Esophagus muscularis mucosa (tissue), 4 donors: ENCODE data around the gene ABCC10. TPM values are rescaled to one million over a fixed set of nuclear protein-coding genes. Genes with fewer than 3 reads are reported as not detected.
A peak's percentile ranks its signal among the peaks of the same experiment; 100 is the strongest.
"Not testable (repeated sequence)": the region's sequence is repeated elsewhere in the genome, so short reads cannot be mapped to it uniquely, and the experiment has no call there.

Experiments
- DNase-seq: peaks from one replicate; pipeline ENCODE4 v3.0.0-alpha.2; 2017; ENCODE audit errors: extremely low spot score
- H3K27ac ChIP-seq, 4 donors: fragments of 200-600 bp; sonication (generic); replicated peaks in 1 of 4; 1 replicate in 3 of 4; 2 replicates in 1 of 4; pipeline ENCODE4 v1.5.1; 2016 to 2019; ENCODE audit warnings: mild to moderate bottlenecking in 1 of 4
- H3K27me3 ChIP-seq, 4 donors: fragments of 200-600 bp; sonication (generic); one replicate each; pipeline versions ENCODE4 v1.5.1 to v1.6.0; 2016 to 2019
- H3K36me3 ChIP-seq, 4 donors: fragments of 200-600 bp; sonication (generic); one replicate each; pipeline ENCODE4 v1.5.1; 2016 to 2019
- H3K4me1 ChIP-seq, 4 donors: fragments of 200-600 bp; sonication (generic); one replicate each; pipeline ENCODE4 v1.5.1; 2016 to 2019
- H3K4me3 ChIP-seq, 4 donors: fragments of 200-600 bp; sonication (generic); 1 replicate in 2 of 4; 2 replicates in 2 of 4; pipeline ENCODE4 v1.5.1; 2016 to 2019; ENCODE audit warnings: mild to moderate bottlenecking in 4 of 4, moderate library complexity in 1 of 4
- H3K9me3 ChIP-seq, 4 donors: fragments of 200-600 bp; sonication (generic); 1 replicate in 3 of 4; 2 replicates in 1 of 4; pipeline ENCODE4 v1.5.1; 2016 to 2019
- EP300 ChIP-seq: sonication (generic); formaldehyde crosslinking; IDR thresholded peaks from one replicate; pipeline ENCODE4 v1.6.1; 2017; ENCODE audit warnings: antibody characterized with exemption
- POLR2A ChIP-seq: fragments of 450-650 bp; IDR thresholded peaks from one replicate; pipeline ENCODE4 v1.6.1; 2017; ENCODE audit warnings: antibody characterized with exemption, moderate library complexity, mild to moderate bottlenecking, low read depth
- POLR2AphosphoS5 ChIP-seq, 2 donors: sonication (generic); formaldehyde crosslinking; IDR thresholded peaks; one replicate each; pipeline ENCODE4 v1.6.1; 2017; ENCODE audit warnings: antibody characterized with exemption in 2 of 2
- WGBS: methylation state at CpG from one replicate; pipeline ENCODE4 v1.1.5; 2018; 5-methylcytosine and 5-hydroxymethylcytosine counted together
- intact Hi-C: fragments of 100-400 bp; cut with DNase I; formaldehyde crosslinking; loops from one replicate; pipeline ENCODE4 v1.15.1; 2023
- total RNA-seq, 4 donors: library from RNA; depleted of rRNA; stranded (reverse); fragments of >200 nt; gene quantifications; one replicate each; pipeline versions ENCODE4 v1.1.0 to v1.2.1, GENCODE V29; 2016
- TF ChIP-seq, protein P1 (sequence below), 3 experiments: fragments of 200-600 bp in 2 of 3; fragments of 450-650 bp in 1 of 3; sonication (generic) in 2 of 3; IDR thresholded peaks; one replicate each; pipeline ENCODE4 v1.5.1; 2017 to 2019; ENCODE audit warnings: antibody characterized with exemption in 3 of 3, mild to moderate bottlenecking in 2 of 3, moderate library complexity in 1 of 3

The ABCC10 gene, protein sequence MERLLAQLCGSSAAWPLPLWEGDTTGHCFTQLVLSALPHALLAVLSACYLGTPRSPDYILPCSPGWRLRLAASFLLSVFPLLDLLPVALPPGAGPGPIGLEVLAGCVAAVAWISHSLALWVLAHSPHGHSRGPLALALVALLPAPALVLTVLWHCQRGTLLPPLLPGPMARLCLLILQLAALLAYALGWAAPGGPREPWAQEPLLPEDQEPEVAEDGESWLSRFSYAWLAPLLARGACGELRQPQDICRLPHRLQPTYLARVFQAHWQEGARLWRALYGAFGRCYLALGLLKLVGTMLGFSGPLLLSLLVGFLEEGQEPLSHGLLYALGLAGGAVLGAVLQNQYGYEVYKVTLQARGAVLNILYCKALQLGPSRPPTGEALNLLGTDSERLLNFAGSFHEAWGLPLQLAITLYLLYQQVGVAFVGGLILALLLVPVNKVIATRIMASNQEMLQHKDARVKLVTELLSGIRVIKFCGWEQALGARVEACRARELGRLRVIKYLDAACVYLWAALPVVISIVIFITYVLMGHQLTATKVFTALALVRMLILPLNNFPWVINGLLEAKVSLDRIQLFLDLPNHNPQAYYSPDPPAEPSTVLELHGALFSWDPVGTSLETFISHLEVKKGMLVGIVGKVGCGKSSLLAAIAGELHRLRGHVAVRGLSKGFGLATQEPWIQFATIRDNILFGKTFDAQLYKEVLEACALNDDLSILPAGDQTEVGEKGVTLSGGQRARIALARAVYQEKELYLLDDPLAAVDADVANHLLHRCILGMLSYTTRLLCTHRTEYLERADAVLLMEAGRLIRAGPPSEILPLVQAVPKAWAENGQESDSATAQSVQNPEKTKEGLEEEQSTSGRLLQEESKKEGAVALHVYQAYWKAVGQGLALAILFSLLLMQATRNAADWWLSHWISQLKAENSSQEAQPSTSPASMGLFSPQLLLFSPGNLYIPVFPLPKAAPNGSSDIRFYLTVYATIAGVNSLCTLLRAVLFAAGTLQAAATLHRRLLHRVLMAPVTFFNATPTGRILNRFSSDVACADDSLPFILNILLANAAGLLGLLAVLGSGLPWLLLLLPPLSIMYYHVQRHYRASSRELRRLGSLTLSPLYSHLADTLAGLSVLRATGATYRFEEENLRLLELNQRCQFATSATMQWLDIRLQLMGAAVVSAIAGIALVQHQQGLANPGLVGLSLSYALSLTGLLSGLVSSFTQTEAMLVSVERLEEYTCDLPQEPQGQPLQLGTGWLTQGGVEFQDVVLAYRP (N-terminal part only)
- total RNA-seq = 10 to 100 TPM in 3 of 4 donors, 1 to 10 TPM in 1; 7.6 to 19.4 (median 12.5) TPM

DNA sequence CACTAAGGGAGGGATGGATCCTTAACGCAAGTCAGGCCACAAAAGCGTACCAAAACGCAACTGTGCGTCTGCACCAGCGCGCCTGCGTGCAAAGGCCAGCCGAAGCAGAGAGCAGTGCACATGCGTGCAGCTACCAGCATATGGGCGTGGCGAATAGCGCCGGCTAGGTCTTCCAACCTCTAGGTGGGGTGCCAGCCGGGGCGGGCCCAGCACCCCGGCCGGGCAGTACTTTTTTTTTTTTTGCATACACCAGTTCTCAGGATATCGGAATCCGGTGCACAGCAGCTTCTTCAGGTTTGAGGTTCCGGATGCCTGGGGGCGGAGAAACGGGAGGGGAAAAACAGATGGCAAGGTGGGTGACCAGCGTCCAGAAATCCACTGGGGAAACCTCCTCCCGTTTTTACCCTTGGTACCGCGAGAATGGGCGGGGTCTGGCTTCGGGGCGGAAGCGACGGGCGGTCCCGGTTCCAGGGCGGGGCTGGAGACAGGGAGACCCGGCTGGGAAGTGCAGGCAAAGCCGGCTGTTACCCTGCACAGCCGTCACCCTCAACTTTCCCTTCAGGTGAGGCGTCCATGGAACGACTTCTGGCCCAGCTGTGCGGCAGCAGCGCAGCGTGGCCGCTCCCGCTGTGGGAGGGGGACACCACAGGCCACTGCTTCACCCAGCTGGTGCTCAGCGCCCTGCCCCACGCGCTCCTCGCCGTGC, at the start of gene ABCC10:
Gene ABCC10 (plus strand): TSS at position 136 of the 706 bp plus-strand sequence. CDS start 438 bp downstream, at position 574.
- Histone ChIP-seq H3K4me3 (peak within 1 kb of the TSS; percentile 77 to 88 (median 85)), H3K9me3 (no peaks in the 10 kb centered on the region), H3K27ac (peak within 1 kb of the TSS; percentile 82 to 92 (median 88)), H3K27me3 (no peaks in the 10 kb centered on the region), H3K36me3 (peaks cover 0 to 15% (median 11%) of the 10 kb centered on the region in 4 donors), H3K4me1 (peaks cover 14 to 35% (median 26%) of the 10 kb centered on the region in 4 donors)
- TF ChIP-seq POLR2A (peak; percentile 4), EP300 (no peak), POLR2AphosphoS5 (IDR thresholded peaks at IDR 0.05) (peak; percentile 77 to 94)
- TF ChIP-seq, protein P1, sequence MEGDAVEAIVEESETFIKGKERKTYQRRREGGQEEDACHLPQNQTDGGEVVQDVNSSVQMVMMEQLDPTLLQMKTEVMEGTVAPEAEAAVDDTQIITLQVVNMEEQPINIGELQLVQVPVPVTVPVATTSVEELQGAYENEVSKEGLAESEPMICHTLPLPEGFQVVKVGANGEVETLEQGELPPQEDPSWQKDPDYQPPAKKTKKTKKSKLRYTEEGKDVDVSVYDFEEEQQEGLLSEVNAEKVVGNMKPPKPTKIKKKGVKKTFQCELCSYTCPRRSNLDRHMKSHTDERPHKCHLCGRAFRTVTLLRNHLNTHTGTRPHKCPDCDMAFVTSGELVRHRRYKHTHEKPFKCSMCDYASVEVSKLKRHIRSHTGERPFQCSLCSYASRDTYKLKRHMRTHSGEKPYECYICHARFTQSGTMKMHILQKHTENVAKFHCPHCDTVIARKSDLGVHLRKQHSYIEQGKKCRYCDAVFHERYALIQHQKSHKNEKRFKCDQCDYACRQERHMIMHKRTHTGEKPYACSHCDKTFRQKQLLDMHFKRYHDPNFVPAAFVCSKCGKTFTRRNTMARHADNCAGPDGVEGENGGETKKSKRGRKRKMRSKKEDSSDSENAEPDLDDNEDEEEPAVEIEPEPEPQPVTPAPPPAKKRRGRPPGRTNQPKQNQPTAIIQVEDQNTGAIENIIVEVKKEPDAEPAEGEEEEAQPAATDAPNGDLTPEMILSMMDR (IDR thresholded peaks at IDR 0.05) = peak; percentile 15 to 46 (median 44)
- peak; percentile 98 for DNase-seq
- intact Hi-C loops = loop anchor here (5.0 kb wide), 1 partner anchor 55 kb away; no protein-coding TSS in a partner anchor
- 3% methylated on average over 22 of the region's 49 CpGs for WGBS

DNA sequence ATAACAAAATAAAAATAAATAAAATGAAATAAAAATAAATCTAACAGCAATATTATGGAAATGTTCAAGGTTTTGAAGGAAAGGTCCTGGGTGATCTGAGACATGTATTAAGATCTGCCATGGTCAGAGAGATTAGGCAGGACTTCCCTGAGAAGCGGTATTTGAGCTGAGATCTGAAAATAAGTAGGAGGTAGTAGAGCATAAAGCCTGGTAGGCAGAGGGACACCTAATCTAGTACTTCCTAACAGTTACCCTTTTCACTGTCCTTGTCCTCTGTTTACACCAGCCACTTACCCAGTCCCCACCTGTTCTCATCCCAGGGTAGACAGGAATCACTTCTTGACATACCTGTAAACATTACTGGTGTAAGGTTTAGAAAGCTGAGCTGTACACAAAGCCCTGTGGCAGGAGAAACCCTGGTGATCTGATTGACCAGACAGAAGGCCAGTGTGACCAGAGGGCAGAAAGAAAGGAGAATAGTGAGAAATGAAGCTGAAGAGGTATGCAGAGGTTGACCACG, 49.6 kb upstream of the ABCC10 start:
- H3K27me3 ChIP-seq = peaks cover 0 to 4% (median 0%) of the 10 kb centered on the region in 4 donors
- DNase-seq = no peak
- H3K4me1 ChIP-seq = no peaks in the 10 kb centered on the region
- no peaks in the 10 kb centered on the region for H3K9me3 ChIP-seq
- 89% methylated on average over 2 of the region's 2 CpGs for WGBS
- TF ChIP-seq POLR2AphosphoS5 (IDR thresholded peaks at IDR 0.05) = no peak
- TF ChIP-seq EP300 = no peak
- no peak for TF ChIP-seq POLR2A
- TF ChIP-seq, protein P1 (IDR thresholded peaks at IDR 0.05) = no peak
- H3K4me3 ChIP-seq = no peak overlapping the region
- no peaks in the 10 kb centered on the region for H3K36me3 ChIP-seq
- no peak overlapping the region for H3K27ac ChIP-seq
- intact Hi-C loops = no loop called here

DNA sequence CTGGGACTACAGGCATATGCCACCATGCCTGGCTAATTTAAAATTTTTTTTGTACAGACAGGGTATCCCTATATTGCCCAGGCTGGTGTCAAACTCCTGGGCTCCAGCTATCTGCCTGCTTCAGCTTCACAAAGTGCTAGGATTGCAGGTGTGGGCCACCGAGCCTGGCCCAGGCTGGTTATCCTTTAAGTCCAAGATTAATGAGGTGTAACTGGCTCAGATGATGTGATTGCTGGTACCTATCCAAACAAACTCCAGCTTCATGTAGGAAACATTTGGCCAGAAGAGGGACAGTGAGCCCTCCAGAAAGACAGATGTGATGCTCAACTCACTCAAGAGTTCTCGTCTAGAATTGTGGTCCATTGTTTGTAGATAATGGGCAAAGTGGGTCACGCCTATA, 48.7 kb upstream of the ABCC10 start:
- Histone ChIP-seq H3K4me3 (no peak overlapping the region), H3K9me3 (no peaks in the 10 kb centered on the region), H3K27ac (no peak overlapping the region), H3K4me1 (no peaks in the 10 kb centered on the region), H3K36me3 (no peaks in the 10 kb centered on the region), H3K27me3 (no peaks in the 10 kb centered on the region)
- intact Hi-C loops = no loop called here
- no peak for DNase-seq
- TF ChIP-seq, protein P1 (IDR thresholded peaks at IDR 0.05) = no peak
- no peak for TF ChIP-seq POLR2A
- no peak for TF ChIP-seq POLR2AphosphoS5 (IDR thresholded peaks at IDR 0.05)
- TF ChIP-seq EP300 = no peak
- 50% methylated on average over 3 of the region's 3 CpGs for WGBS

- DNase-seq, H3K36me3 ChIP-seq, H3K9me3 ChIP-seq, H3K27ac ChIP-seq, H3K4me3 ChIP-seq, H3K27me3 ChIP-seq, H3K4me1 ChIP-seq, intact Hi-C loops: not testable (repeated sequence)
- 89% methylated on average over 9 of the region's 9 CpGs for WGBS
Measured at GRCh38 chr6:43380858-43381257, 46.5 kb upstream of the ABCC10 start.
